K562 (cell line): Measurements from ENCODE around the gene RSPH6A. TPM values are rescaled to one million over a fixed set of nuclear protein-coding genes. Genes with fewer than 3 reads are reported as not detected.

Experiments
- BACH1 ChIP-seq: fragments of 200-800 bp; sonication (Bioruptor generic); IDR thresholded peaks from 2 replicates; pipeline ENCODE4 v1.6.1; 2016; ENCODE audit warnings: missing genetic modification characterization, missing compliant biosample characterization
- BDP1 ChIP-seq: IDR thresholded peaks from 3 replicates; pipeline ENCODE4 v1.6.1; 2011; ENCODE audit not compliant: insufficient read length, insufficient read depth
- EWSR1 ChIP-seq: fragments of 450-650 bp; IDR thresholded peaks from 2 replicates; pipeline ENCODE4 v1.6.1; 2018; ENCODE audit warnings: borderline replicate concordance, mild to moderate bottlenecking, low read depth, moderate library complexity; ENCODE audit not compliant: partially characterized antibody
- GTF2F1 ChIP-seq: IDR thresholded peaks from 2 replicates; pipeline ENCODE4 v1.6.1; 2011; ENCODE audit warnings: low read depth, low read length, improper control_type of control experiment
- MYNN ChIP-seq, 2 experiments: sonication (generic); formaldehyde crosslinking in 1 of 2; IDR thresholded peaks; 2 replicates each; pipeline versions ENCODE4 v1.5.0 to v1.6.1; 2016 to 2020; ENCODE audit warnings: antibody characterized with exemption in 1 of 2, missing genetic modification reagents in 1 of 2
- TSC22D4 ChIP-seq: fragments of 450-650 bp; IDR thresholded peaks from 2 replicates; pipeline ENCODE4 v1.6.1; 2016; ENCODE audit warnings: missing genetic modification characterization, missing biosample characterization, control low read depth
- XRCC5 ChIP-seq: fragments of 200-400 bp; formaldehyde crosslinking; IDR thresholded peaks from 2 replicates; pipeline ENCODE4 v1.6.1; 2017; ENCODE audit warnings: low read depth, mild to moderate bottlenecking, low read length
- ZKSCAN8 ChIP-seq: fragments of 200-800 bp; sonication (Bioruptor generic); IDR thresholded peaks from 2 replicates; pipeline ENCODE4 v1.6.1; 2016; ENCODE audit warnings: missing genetic modification characterization, missing compliant biosample characterization
- ZNF134 ChIP-seq: fragments of 250-450 bp; sonication (Bioruptor Pico); conservative IDR thresholded peaks from 2 replicates; pipeline ENCODE4 v1.4.0; 2020
- ZNF253 ChIP-seq: fragments of 250-450 bp; sonication (Bioruptor Pico); conservative IDR thresholded peaks from 2 replicates; pipeline ENCODE4 v1.6.1; 2021; ENCODE audit warnings: mild to moderate bottlenecking
- ZNF324 ChIP-seq: fragments of 250-450 bp; sonication (Bioruptor Pico); IDR thresholded peaks from 2 replicates; pipeline ENCODE4 v1.4.0; 2020; ENCODE audit warnings: mild to moderate bottlenecking
- ZNF639 ChIP-seq, 2 experiments: fragments of 200-800 bp in 1 of 2; sonication (Bioruptor generic) in 1 of 2; sonication (generic) in 1 of 2; formaldehyde crosslinking in 1 of 2; IDR thresholded peaks in 1 of 2; conservative IDR thresholded peaks in 1 of 2; 2 replicates each; pipeline versions ENCODE4 v1.5.0 to v1.6.1; 2016 to 2020; ENCODE audit warnings: missing compliant biosample characterization in 1 of 2, missing genetic modification characterization in 1 of 2, missing genetic modification reagents in 1 of 2
- polyA plus RNA-seq, 8 experiments: library from polyadenylated mRNA; depleted of rRNA in 4 of 8; stranded (reverse) in 5 of 8; unstranded in 3 of 8; fragments of >200 nt; fragmentation: Nextera tagmentation in 2 of 8; fragmentation: Illumina TruSeq in 1 of 8; extraction: Ambion mirVana in 2 of 8; extraction: Trizol in 1 of 8; gene quantifications; 2 replicates each; pipeline versions ENCODE4 v1.2.1 to v1.2.3, GENCODE V29; 2011 to 2014; ENCODE audit warnings: inconsistent platforms in 1 of 8, missing spikeins in 1 of 8
- total RNA-seq, 7 experiments: library from RNA; depleted of rRNA in 6 of 7; stranded (reverse); fragments of >200 nt in 6 of 7; fragmentation: Illumina TruSeq in 2 of 7; extraction: Trizol in 2 of 7; gene quantifications; 2 replicates each; pipeline versions ENCODE4 v1.2.1 to v1.2.3, GENCODE V29; 2011 to 2021; ENCODE audit warnings: low replicate concordance in 1 of 7
- TF ChIP-seq, protein P1 (sequence below): fragments of 250-450 bp; sonication (Bioruptor Pico); IDR thresholded peaks from 2 replicates; pipeline ENCODE4 v1.5.0; 2021; ENCODE audit warnings: mild to moderate bottlenecking, moderate library complexity
- TF ChIP-seq, protein P2 (sequence below): sonication (generic); formaldehyde crosslinking; IDR thresholded peaks from 2 replicates; pipeline ENCODE4 v1.4.0; 2020; ENCODE audit warnings: mild to moderate bottlenecking, missing genetic modification reagents
- TF ChIP-seq, protein P3 (sequence below): fragments of 250-450 bp; sonication (Bioruptor Pico); IDR thresholded peaks from 2 replicates; pipeline ENCODE4 v1.8.0; 2022; ENCODE audit warnings: inconsistent platforms
- TF ChIP-seq, protein P4 (sequence below): sonication (generic); formaldehyde crosslinking; IDR thresholded peaks from 2 replicates; pipeline ENCODE4 v1.8.1; 2023; ENCODE audit warnings: mild to moderate bottlenecking, missing genetic modification reagents

RSPH6A gene
- total and polyA plus RNA-seq, 9 of the 15 experiments (the other 6 are each of a cell fraction or from before 2014, with no cell fraction given): 0.03 to 0.15 (median 0.07) TPM; not detected in 5

DNA sequence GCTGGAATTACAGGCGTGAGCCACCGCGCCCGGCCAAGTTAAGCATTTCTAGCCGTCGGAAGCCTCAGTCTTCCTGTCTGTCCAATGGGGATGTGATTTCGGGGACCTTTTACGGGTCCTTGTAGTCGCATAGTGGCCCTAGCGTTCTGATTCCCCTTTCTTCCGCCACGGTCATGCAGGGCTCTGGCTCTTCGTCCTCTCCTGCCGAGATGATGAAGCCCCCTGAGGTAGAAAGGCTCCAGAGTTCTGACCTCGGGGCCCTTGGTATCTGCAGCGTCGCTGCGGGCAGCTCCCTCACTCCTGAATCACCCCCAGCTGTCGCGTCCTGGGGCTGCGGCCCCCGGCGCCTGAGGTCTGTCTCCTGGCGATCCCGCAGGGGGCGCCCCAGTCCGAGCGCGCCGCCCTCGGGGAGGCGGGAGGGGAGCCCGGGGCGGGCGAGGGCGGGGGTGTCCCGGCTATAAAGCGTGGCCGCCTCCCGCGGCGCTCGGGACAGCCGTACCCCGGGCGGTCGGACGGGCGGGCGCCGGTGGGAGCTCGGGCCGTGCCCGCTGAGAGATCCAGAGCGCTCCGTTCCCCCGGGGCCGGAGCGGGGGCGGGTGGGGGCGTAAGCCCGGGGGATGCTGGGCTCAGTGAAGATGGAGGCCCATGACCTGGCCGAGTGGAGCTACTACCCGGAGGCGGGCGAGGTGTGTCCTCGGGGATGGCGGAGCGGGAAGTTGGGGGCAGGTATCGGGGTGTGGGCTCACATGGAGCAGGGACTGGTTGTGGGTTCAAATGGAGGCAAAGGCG lies 48.9 kb upstream of the RSPH6A start, which contains the start of gene FOXA3 (continued):
- TF ChIP-seq, protein P1, sequence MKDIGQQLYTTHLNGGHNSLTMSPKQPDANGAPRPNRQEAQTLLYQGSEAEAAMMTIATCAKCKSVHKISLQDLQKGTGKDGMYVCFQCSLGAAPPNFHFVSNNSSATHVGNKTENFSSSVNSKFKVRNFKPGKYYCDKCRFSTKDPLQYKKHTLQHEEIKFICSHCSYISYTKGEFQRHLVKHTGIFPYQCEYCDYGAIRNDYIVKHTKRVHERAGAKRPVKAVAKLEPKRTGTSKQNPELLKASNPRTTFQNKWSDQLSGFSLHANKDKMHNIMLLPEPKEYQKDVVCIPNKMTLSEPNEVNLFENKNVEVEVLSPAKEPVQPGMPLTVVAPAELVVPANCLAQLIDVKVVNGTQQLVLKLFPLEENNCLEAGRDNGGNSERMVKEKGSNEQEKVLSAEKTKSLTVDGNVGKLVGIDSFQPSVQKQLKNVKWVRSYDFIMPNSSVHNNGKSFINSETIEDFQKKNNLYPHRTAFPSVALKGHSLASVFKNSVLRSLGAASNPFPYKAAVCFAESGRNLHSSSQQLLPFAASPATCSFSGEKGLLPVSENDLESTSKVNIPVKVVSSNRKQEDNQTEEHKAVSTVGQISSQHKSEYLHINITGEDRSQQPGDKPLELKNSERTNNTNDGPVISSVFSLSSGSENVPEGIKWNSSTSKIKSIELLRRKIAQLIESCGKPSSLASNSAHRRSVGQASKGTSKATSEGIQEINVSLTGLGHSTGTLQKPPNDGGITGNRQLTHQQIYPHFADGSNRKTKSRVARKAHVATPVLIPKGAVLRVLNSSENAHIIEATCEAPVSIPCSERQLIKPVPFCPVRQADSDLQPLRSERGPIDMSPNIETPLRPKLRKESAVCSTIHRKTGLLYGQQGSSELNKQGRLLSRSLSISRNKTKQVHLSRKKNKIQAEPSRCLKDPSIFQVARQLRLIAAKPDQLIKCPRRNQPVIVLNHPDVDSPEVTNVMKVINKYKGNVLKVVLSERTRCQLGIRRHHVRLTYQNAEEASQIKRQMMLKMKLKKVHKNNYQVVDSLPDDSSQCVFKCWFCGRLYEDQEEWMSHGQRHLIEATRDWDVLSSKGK (CRISPR knock-in tag): no peak
- TF ChIP-seq MYNN (IDR thresholded peaks at IDR 0.05) (0 out of 2 replicates have a peak, but pooled peaks have one; percentile 13), MYNN (CRISPR knock-in tag; IDR thresholded peaks at IDR 0.05) (no peak), ZNF253 (CRISPR knock-in tag) (no peak), GTF2F1 (no peak), ZNF639 (CRISPR knock-in tag; conservative IDR thresholded peaks at IDR 0.05 in 1 of 2, IDR thresholded peaks at IDR 0.05 in 1 of 2) (peak in 1 of 2 experiments; percentile 64; a peak in 2 of 4 replicates), XRCC5 (peak; percentile 41; the same call in 1 of the 2 replicates), ZNF134 (CRISPR knock-in tag) (no peak), EWSR1 (no peak), ZKSCAN8 (CRISPR knock-in tag) (no peak), TSC22D4 (tag) (no peak), BACH1 (tag) (no peak), BDP1 (no peak), ZNF324 (CRISPR knock-in tag) (no peak)
- TF ChIP-seq, protein P2, sequence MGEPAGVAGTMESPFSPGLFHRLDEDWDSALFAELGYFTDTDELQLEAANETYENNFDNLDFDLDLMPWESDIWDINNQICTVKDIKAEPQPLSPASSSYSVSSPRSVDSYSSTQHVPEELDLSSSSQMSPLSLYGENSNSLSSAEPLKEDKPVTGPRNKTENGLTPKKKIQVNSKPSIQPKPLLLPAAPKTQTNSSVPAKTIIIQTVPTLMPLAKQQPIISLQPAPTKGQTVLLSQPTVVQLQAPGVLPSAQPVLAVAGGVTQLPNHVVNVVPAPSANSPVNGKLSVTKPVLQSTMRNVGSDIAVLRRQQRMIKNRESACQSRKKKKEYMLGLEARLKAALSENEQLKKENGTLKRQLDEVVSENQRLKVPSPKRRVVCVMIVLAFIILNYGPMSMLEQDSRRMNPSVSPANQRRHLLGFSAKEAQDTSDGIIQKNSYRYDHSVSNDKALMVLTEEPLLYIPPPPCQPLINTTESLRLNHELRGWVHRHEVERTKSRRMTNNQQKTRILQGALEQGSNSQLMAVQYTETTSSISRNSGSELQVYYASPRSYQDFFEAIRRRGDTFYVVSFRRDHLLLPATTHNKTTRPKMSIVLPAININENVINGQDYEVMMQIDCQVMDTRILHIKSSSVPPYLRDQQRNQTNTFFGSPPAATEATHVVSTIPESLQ (CRISPR knock-in tag): 0 out of 2 replicates have a peak, but pooled peaks have one; percentile 31
- TF ChIP-seq, protein P3, sequence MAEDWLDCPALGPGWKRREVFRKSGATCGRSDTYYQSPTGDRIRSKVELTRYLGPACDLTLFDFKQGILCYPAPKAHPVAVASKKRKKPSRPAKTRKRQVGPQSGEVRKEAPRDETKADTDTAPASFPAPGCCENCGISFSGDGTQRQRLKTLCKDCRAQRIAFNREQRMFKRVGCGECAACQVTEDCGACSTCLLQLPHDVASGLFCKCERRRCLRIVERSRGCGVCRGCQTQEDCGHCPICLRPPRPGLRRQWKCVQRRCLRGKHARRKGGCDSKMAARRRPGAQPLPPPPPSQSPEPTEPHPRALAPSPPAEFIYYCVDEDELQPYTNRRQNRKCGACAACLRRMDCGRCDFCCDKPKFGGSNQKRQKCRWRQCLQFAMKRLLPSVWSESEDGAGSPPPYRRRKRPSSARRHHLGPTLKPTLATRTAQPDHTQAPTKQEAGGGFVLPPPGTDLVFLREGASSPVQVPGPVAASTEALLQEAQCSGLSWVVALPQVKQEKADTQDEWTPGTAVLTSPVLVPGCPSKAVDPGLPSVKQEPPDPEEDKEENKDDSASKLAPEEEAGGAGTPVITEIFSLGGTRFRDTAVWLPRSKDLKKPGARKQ (CRISPR knock-in tag): no peak
- TF ChIP-seq, protein P4, sequence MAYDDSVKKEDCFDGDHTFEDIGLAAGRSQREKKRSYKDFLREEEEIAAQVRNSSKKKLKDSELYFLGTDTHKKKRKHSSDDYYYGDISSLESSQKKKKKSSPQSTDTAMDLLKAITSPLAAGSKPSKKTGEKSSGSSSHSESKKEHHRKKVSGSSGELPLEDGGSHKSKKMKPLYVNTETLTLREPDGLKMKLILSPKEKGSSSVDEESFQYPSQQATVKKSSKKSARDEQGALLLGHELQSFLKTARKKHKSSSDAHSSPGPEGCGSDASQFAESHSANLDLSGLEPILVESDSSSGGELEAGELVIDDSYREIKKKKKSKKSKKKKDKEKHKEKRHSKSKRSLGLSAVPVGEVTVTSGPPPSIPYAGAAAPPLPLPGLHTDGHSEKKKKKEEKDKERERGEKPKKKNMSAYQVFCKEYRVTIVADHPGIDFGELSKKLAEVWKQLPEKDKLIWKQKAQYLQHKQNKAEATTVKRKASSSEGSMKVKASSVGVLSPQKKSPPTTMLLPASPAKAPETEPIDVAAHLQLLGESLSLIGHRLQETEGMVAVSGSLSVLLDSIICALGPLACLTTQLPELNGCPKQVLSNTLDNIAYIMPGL (CRISPR knock-in tag): no peak
